Measurements from ENCODE around the gene MAP4K4. TPM values are rescaled to one million over a fixed set of nuclear protein-coding genes. Genes with fewer than 3 reads are reported as not detected.

Gene MAP4K4
- total and polyA plus RNA-seq, 2 of the 13 experiments (the other 11 are each of a cell fraction or from before 2014, with no cell fraction given), result 105 to 264 TPM

DNA sequence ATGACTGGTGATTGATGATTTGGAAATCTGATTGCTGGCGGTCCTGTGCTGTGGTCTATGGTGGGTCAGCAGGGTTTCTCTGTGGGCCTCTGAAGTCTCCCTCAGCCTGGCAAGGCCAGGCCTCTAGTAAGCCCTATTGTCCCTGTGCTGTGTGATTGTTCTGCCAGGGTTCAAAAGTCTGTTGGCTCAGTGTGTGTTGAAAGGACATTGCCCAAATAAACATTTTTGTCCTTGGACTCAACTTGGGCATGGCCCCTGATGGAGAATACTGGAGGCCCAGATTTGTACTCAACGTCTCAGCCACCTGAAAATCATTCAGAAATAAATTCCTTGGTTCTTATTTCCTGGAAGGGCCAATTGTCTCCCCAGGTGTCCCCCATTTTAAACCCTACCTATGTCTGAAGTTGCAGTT, 74.4 kb downstream of the MAP4K4 start (continued):
- TF ChIP-seq, protein P1, sequence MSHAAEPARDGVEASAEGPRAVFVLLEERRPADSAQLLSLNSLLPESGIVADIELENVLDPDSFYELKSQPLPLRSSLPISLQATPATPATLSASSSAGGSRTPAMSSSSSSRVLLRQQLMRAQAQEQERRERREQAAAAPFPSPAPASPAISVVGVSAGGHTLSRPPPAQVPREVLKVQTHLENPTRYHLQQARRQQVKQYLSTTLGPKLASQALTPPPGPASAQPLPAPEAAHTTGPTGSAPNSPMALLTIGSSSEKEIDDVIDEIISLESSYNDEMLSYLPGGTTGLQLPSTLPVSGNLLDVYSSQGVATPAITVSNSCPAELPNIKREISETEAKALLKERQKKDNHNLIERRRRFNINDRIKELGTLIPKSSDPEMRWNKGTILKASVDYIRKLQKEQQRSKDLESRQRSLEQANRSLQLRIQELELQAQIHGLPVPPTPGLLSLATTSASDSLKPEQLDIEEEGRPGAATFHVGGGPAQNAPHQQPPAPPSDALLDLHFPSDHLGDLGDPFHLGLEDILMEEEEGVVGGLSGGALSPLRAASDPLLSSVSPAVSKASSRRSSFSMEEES (CRISPR knock-in tag; IDR thresholded peaks at IDR 0.05), result peak; percentile 71; the same call in 1 of the 2 replicates
- TF ChIP-seq TCF12 (IDR thresholded peaks at IDR 0.05), result no peak
- TF ChIP-seq TCF12 (CRISPR knock-in tag; IDR thresholded peaks at IDR 0.05), result 0 out of 2 replicates have a peak, but pooled peaks have one; percentile 50
- TF ChIP-seq, protein P2, sequence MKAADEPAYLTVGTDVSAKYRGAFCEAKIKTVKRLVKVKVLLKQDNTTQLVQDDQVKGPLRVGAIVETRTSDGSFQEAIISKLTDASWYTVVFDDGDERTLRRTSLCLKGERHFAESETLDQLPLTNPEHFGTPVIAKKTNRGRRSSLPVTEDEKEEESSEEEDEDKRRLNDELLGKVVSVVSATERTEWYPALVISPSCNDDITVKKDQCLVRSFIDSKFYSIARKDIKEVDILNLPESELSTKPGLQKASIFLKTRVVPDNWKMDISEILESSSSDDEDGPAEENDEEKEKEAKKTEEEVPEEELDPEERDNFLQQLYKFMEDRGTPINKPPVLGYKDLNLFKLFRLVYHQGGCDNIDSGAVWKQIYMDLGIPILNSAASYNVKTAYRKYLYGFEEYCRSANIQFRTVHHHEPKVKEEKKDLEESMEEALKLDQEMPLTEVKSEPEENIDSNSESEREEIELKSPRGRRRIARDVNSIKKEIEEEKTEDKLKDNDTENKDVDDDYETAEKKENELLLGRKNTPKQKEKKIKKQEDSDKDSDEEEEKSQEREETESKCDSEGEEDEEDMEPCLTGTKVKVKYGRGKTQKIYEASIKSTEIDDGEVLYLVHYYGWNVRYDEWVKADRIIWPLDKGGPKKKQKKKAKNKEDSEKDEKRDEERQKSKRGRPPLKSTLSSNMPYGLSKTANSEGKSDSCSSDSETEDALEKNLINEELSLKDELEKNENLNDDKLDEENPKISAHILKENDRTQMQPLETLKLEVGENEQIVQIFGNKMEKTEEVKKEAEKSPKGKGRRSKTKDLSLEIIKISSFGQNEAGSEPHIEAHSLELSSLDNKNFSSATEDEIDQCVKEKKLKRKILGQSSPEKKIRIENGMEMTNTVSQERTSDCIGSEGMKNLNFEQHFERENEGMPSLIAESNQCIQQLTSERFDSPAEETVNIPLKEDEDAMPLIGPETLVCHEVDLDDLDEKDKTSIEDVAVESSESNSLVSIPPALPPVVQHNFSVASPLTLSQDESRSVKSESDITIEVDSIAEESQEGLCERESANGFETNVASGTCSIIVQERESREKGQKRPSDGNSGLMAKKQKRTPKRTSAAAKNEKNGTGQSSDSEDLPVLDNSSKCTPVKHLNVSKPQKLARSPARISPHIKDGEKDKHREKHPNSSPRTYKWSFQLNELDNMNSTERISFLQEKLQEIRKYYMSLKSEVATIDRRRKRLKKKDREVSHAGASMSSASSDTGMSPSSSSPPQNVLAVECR (CRISPR knock-in tag; IDR thresholded peaks at IDR 0.05; ENCODE audit: borderline replicate concordance), result peak; percentile 55; the same call in 1 of the 2 replicates
- TF ChIP-seq, protein P3, sequence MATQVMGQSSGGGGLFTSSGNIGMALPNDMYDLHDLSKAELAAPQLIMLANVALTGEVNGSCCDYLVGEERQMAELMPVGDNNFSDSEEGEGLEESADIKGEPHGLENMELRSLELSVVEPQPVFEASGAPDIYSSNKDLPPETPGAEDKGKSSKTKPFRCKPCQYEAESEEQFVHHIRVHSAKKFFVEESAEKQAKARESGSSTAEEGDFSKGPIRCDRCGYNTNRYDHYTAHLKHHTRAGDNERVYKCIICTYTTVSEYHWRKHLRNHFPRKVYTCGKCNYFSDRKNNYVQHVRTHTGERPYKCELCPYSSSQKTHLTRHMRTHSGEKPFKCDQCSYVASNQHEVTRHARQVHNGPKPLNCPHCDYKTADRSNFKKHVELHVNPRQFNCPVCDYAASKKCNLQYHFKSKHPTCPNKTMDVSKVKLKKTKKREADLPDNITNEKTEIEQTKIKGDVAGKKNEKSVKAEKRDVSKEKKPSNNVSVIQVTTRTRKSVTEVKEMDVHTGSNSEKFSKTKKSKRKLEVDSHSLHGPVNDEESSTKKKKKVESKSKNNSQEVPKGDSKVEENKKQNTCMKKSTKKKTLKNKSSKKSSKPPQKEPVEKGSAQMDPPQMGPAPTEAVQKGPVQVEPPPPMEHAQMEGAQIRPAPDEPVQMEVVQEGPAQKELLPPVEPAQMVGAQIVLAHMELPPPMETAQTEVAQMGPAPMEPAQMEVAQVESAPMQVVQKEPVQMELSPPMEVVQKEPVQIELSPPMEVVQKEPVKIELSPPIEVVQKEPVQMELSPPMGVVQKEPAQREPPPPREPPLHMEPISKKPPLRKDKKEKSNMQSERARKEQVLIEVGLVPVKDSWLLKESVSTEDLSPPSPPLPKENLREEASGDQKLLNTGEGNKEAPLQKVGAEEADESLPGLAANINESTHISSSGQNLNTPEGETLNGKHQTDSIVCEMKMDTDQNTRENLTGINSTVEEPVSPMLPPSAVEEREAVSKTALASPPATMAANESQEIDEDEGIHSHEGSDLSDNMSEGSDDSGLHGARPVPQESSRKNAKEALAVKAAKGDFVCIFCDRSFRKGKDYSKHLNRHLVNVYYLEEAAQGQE (IDR thresholded peaks at IDR 0.05; ENCODE audit: borderline replicate concordance in 1 of 2, low read depth in 1 of 2, low read length in 2 of 2), result peak in 1 of 2 experiments; percentile 57; a peak in 1 of 4 replicates
- peak; percentile 78; the same call in 1 of the 2 replicates for TF ChIP-seq HNRNPL (IDR thresholded peaks at IDR 0.05; ENCODE audit: low read depth, low read length)
- TF ChIP-seq, protein P4, sequence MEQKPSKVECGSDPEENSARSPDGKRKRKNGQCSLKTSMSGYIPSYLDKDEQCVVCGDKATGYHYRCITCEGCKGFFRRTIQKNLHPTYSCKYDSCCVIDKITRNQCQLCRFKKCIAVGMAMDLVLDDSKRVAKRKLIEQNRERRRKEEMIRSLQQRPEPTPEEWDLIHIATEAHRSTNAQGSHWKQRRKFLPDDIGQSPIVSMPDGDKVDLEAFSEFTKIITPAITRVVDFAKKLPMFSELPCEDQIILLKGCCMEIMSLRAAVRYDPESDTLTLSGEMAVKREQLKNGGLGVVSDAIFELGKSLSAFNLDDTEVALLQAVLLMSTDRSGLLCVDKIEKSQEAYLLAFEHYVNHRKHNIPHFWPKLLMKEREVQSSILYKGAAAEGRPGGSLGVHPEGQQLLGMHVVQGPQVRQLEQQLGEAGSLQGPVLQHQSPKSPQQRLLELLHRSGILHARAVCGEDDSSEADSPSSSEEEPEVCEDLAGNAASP (CRISPR knock-in tag; IDR thresholded peaks at IDR 0.05; ENCODE audit: borderline replicate concordance), result peak; percentile 93
- TF ChIP-seq, protein P5, sequence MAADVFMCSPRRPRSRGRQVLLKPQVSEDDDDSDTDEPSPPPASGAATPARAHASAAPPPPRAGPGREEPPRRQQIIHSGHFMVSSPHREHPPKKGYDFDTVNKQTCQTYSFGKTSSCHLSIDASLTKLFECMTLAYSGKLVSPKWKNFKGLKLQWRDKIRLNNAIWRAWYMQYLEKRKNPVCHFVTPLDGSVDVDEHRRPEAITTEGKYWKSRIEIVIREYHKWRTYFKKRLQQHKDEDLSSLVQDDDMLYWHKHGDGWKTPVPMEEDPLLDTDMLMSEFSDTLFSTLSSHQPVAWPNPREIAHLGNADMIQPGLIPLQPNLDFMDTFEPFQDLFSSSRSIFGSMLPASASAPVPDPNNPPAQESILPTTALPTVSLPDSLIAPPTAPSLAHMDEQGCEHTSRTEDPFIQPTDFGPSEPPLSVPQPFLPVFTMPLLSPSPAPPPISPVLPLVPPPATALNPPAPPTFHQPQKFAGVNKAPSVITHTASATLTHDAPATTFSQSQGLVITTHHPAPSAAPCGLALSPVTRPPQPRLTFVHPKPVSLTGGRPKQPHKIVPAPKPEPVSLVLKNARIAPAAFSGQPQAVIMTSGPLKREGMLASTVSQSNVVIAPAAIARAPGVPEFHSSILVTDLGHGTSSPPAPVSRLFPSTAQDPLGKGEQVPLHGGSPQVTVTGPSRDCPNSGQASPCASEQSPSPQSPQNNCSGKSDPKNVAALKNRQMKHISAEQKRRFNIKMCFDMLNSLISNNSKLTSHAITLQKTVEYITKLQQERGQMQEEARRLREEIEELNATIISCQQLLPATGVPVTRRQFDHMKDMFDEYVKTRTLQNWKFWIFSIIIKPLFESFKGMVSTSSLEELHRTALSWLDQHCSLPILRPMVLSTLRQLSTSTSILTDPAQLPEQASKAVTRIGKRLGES (CRISPR knock-in tag; IDR thresholded peaks at IDR 0.05; ENCODE audit: borderline replicate concordance), result no peak
- TF ChIP-seq, protein P6, sequence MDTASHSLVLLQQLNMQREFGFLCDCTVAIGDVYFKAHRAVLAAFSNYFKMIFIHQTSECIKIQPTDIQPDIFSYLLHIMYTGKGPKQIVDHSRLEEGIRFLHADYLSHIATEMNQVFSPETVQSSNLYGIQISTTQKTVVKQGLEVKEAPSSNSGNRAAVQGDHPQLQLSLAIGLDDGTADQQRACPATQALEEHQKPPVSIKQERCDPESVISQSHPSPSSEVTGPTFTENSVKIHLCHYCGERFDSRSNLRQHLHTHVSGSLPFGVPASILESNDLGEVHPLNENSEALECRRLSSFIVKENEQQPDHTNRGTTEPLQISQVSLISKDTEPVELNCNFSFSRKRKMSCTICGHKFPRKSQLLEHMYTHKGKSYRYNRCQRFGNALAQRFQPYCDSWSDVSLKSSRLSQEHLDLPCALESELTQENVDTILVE (CRISPR knock-in tag; IDR thresholded peaks at IDR 0.05), result peak; percentile 77
- TF ChIP-seq, protein P7, sequence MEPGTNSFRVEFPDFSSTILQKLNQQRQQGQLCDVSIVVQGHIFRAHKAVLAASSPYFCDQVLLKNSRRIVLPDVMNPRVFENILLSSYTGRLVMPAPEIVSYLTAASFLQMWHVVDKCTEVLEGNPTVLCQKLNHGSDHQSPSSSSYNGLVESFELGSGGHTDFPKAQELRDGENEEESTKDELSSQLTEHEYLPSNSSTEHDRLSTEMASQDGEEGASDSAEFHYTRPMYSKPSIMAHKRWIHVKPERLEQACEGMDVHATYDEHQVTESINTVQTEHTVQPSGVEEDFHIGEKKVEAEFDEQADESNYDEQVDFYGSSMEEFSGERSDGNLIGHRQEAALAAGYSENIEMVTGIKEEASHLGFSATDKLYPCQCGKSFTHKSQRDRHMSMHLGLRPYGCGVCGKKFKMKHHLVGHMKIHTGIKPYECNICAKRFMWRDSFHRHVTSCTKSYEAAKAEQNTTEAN (CRISPR knock-in tag; conservative IDR thresholded peaks at IDR 0.05), result peak; percentile 84; the same call in 1 of the 2 replicates
- TF ChIP-seq RCOR2 (CRISPR knock-in tag; IDR thresholded peaks at IDR 0.05), result peak; percentile 98
